H1 (cell line): ENCODE data around the gene TMEM106A. TPM values are rescaled to one million over a fixed set of nuclear protein-coding genes. Genes with fewer than 3 reads are reported as not detected.
"Not testable (repeated sequence)": the region's sequence is repeated elsewhere in the genome, so short reads cannot be mapped to it uniquely, and the experiment has no call there.

Source experiments
- CTCF ChIA-PET: fragments of 300-600 bp; sonication (Branson Sonifier 250); formaldehyde crosslinking; loops from one replicate; lab custom pipeline; 2021; ENCODE audit not compliant: partially characterized antibody; lab: Charles Lee
- POLR2A ChIA-PET: fragments of 300-600 bp; sonication (Branson Sonifier 250); formaldehyde crosslinking; loops from one replicate; lab custom pipeline; 2021; ENCODE audit warnings: inconsistent platforms; ENCODE audit not compliant: partially characterized antibody; lab: Charles Lee
- DNase-seq, 2 experiments: peaks; one replicate each; pipeline versions ENCODE4 v3.0.0 to v3.0.0-alpha.2; 2010 to 2022; ENCODE audit warnings: low spot score in 2 of 2, low read depth in 1 of 2, mixed read lengths in 1 of 2
- FAIRE-seq: peaks from 2 replicates; lab custom pipeline; 2011; peaks lifted over from hg19 to GRCh38; lab: Jason Lieb, UNC
- H2AFZ ChIP-seq: 2 replicates; pipeline ENCODE4 v1.8.1; 2012; ENCODE audit warnings: low read length, inconsistent platforms
- H2AK5ac ChIP-seq: 2 replicates; pipeline ENCODE4 v1.6.1; 2013; ENCODE audit warnings: low read depth, low read length
- H2BK120ac ChIP-seq: replicated peaks from 2 replicates; pipeline ENCODE3; 2013; ENCODE audit warnings: low read depth, low read length, inconsistent platforms
- H2BK12ac ChIP-seq: 2 replicates; pipeline ENCODE4 v1.6.1; 2013; ENCODE audit warnings: low read depth, low read length
- H2BK15ac ChIP-seq: 2 replicates; pipeline ENCODE4 v1.6.1; 2013; ENCODE audit warnings: low read length
- H2BK20ac ChIP-seq: 2 replicates; pipeline ENCODE4 v1.6.1; 2013; ENCODE audit warnings: low read length
- H2BK5ac ChIP-seq: 2 replicates; pipeline ENCODE4 v1.6.1; 2013; ENCODE audit warnings: low read depth, low read length
- H3K14ac ChIP-seq: 2 replicates; pipeline ENCODE4 v1.6.1; 2013; ENCODE audit warnings: inconsistent platforms; ENCODE audit not compliant: insufficient read length
- H3K18ac ChIP-seq: 2 replicates; pipeline ENCODE4 v1.6.1; 2013; ENCODE audit warnings: low read length; ENCODE audit errors: extremely low read depth
- H3K23ac ChIP-seq: 2 replicates; pipeline ENCODE4 v1.6.1; 2013; ENCODE audit warnings: inconsistent platforms; ENCODE audit not compliant: insufficient read length
- H3K23me2 ChIP-seq: 2 replicates; pipeline ENCODE4 v1.6.1; 2013; ENCODE audit warnings: low read depth, low read length
- H3K27ac ChIP-seq: 2 replicates; pipeline ENCODE4 v1.6.1; 2011; ENCODE audit warnings: low read depth, low read length, inconsistent platforms
- H3K27me3 ChIP-seq, 4 experiments: replicated peaks in 1 of 4; 1 replicate in 1 of 4; 2 replicates in 3 of 4; pipeline versions ENCODE4 v1.6.1 to v1.8.1; 2011 to 2013; ENCODE audit warnings: low read length in 3 of 4, mild to moderate bottlenecking in 3 of 4, inconsistent platforms in 2 of 4, mixed read lengths in 2 of 4, moderate library complexity in 1 of 4; ENCODE audit not compliant: control insufficient read depth in 3 of 4, insufficient read depth in 3 of 4; ENCODE audit errors: extremely low read depth in 1 of 4
- H3K36me3 ChIP-seq, 4 experiments: 2 replicates each; pipeline versions ENCODE4 v1.6.1 to v1.8.1; 2011 to 2013; ENCODE audit warnings: mild to moderate bottlenecking in 4 of 4, low read length in 3 of 4, moderate library complexity in 2 of 4, control low read depth in 1 of 4, inconsistent platforms in 1 of 4; ENCODE audit not compliant: insufficient read depth in 4 of 4, control insufficient read depth in 2 of 4
- H3K4ac ChIP-seq: replicated peaks from 2 replicates; pipeline ENCODE3; 2013; ENCODE audit warnings: low read length, low read depth, mixed read lengths, inconsistent platforms; ENCODE audit not compliant: insufficient read length
- H3K4me1 ChIP-seq, 4 experiments: replicated peaks in 1 of 4; 1 replicate in 1 of 4; 2 replicates in 3 of 4; pipeline versions ENCODE4 v1.6.1 to v1.8.1; 2011 to 2013; ENCODE audit warnings: low read length in 3 of 4, inconsistent platforms in 2 of 4, mixed read lengths in 1 of 4; ENCODE audit not compliant: insufficient read depth in 4 of 4, control insufficient read depth in 3 of 4
- H3K4me2 ChIP-seq, 2 experiments: 2 replicates each; pipeline versions ENCODE4 v1.6.1 to v1.8.1; 2011 to 2013; ENCODE audit warnings: low read depth in 2 of 2, low read length in 2 of 2, control low read depth in 1 of 2, inconsistent platforms in 1 of 2, mild to moderate bottlenecking in 1 of 2; ENCODE audit not compliant: insufficient read depth in 1 of 2
- H3K4me3 ChIP-seq, 4 experiments: fragments of 200-600, 300-600 bp in 1 of 4; sonication (generic), shearing (Covaris generic), sonication (Bioruptor Twin) in 1 of 4; 2 replicates each; pipeline versions ENCODE4 v1.5.1 to v1.8.1; 2011 to 2016; ENCODE audit warnings: low read length in 4 of 4, low read depth in 3 of 4, control low read depth in 2 of 4, inconsistent platforms in 2 of 4, mild to moderate bottlenecking in 2 of 4, mixed read lengths in 1 of 4, moderate library complexity in 1 of 4; ENCODE audit not compliant: insufficient read depth in 2 of 4; ENCODE audit errors: extremely low read depth in 1 of 4
- H3K56ac ChIP-seq: replicated peaks from 2 replicates; pipeline ENCODE3; 2013; ENCODE audit warnings: low read depth, mild to moderate bottlenecking, mixed read lengths, low read length, inconsistent platforms; ENCODE audit not compliant: insufficient read length
- H3K79me1 ChIP-seq: 2 replicates; pipeline ENCODE4 v1.6.1; 2013; ENCODE audit warnings: low read depth, low read length, control low read depth
- H3K79me2 ChIP-seq, 2 experiments: 2 replicates each; pipeline versions ENCODE4 v1.6.1 to v1.8.1; 2012 to 2013; ENCODE audit warnings: low read length in 2 of 2, mild to moderate bottlenecking in 2 of 2, inconsistent platforms in 1 of 2; ENCODE audit not compliant: insufficient read depth in 2 of 2, control insufficient read depth in 1 of 2
- H3K9ac ChIP-seq, 4 experiments: replicated peaks in 1 of 4; 1 replicate in 1 of 4; 2 replicates in 3 of 4; pipeline versions ENCODE4 v1.6.1 to v1.8.1; 2011 to 2013; ENCODE audit warnings: low read depth in 3 of 4, low read length in 3 of 4, control low read depth in 2 of 4, mild to moderate bottlenecking in 2 of 4, moderate library complexity in 2 of 4, inconsistent platforms in 1 of 4; ENCODE audit errors: extremely low read depth in 1 of 4
- H3K9me3 ChIP-seq, 2 experiments: 2 replicates each; pipeline versions ENCODE4 v1.6.1 to v1.8.1; 2012 to 2013; ENCODE audit warnings: mild to moderate bottlenecking in 2 of 2, moderate library complexity in 2 of 2, control low read depth in 1 of 2, inconsistent platforms in 1 of 2, low read depth in 1 of 2, low read length in 1 of 2, mixed read lengths in 1 of 2; ENCODE audit not compliant: insufficient read depth in 2 of 2
- H4K20me1 ChIP-seq, 2 experiments: replicated peaks in 1 of 2; 2 replicates each; pipeline versions ENCODE3 to v1.8.1; 2011 to 2013; ENCODE audit warnings: inconsistent platforms in 2 of 2, low read length in 2 of 2, mild to moderate bottlenecking in 1 of 2; ENCODE audit not compliant: insufficient read depth in 2 of 2, control insufficient read depth in 1 of 2
- H4K5ac ChIP-seq: 2 replicates; pipeline ENCODE4 v1.6.1; 2013; ENCODE audit warnings: low read length, low read depth, mixed read lengths, inconsistent platforms; ENCODE audit not compliant: insufficient read length
- H4K8ac ChIP-seq: 2 replicates; pipeline ENCODE4 v1.8.0; 2013; ENCODE audit warnings: mild to moderate bottlenecking, moderate library complexity, low read length, inconsistent platforms; ENCODE audit not compliant: insufficient read depth; ENCODE audit errors: extremely low read depth
- H4K91ac ChIP-seq: replicated peaks from 2 replicates; pipeline ENCODE3; 2013; ENCODE audit warnings: low read length, mixed read lengths, inconsistent platforms; ENCODE audit not compliant: insufficient read length
- WGBS, 2 experiments: shearing (Covaris generic) in 1 of 2; methylation state at CpG; one replicate each; pipeline versions ENCODE4 v1.1.6 to v1.1.7; 2013 to 2015; ENCODE audit warnings: low lambda C conversion rate in 2 of 2, mixed read lengths in 2 of 2, inconsistent platforms in 1 of 2, low coverage in 1 of 2, missing lambda C conversion rate in 1 of 2; ENCODE audit not compliant: insufficient replicate concordance in 2 of 2, insufficient coverage in 1 of 2, insufficient read length in 1 of 2; ENCODE audit errors: extremely low coverage in 1 of 2, missing lambda C conversion rate in 1 of 2; 5-methylcytosine and 5-hydroxymethylcytosine counted together
- polyA plus RNA-seq, 7 experiments: library from polyadenylated mRNA; depleted of rRNA in 3 of 7; stranded (reverse) in 5 of 7; unstranded in 2 of 7; fragments of >200 nt in 5 of 7; fragments of 200-250 nt in 2 of 7; gene quantifications; 1 replicate in 5 of 7; 2 replicates in 1 of 7; 4 replicates in 1 of 7; pipeline versions ENCODE4 v1.2.1 to v1.2.3, GENCODE V29; 2011 to 2013; ENCODE audit warnings: missing spikeins in 2 of 7, mixed read lengths in 2 of 7
- total RNA-seq: library from RNA; stranded (reverse); fragmentation: NEBNext Ultra II Directional; extraction: Animal tissue kit (Norgen Biotek cat#: 25700); gene quantifications from 2 replicates; pipeline ENCODE4 v1.2.1, GENCODE V29; 2021

Gene TMEM106A
- total and polyA plus RNA-seq, 2 of the 8 experiments (the other 6 are each of a cell fraction or from before 2014, with no cell fraction given), result 3.2 to 5.4 TPM

DNA sequence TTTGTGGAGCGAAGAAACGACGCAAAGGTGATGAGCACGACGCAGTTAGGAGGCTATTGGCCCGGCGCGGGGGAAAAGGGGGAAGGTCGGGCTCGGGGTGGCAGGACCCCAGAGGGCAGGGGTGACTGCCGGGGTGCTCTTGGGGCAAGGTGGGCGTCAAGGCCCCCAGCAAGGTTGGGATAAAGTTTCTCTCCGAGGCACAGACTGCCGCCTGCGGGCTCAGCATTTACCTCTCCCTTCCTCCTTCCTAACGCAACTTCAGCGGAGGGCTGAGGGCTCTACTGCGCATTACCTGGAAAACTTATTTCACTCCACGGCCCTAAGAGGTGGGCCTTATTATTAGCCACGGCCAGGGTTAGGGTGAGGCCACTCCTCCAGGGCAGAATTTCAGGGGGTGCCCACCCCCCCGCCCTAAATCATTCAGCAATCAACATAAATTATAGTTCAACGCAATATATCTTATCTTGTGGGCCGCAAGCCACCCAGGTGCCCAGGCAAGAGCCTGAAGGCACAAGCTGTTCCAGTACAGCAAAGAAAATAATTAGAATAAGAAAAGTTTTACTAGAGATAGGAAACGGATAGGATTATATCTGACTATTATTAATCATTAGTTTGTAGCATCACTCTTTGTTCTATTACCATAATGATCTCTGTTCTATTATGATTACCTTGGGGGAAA, 20.5 kb downstream of the TMEM106A start:
- H4K91ac ChIP-seq, H3K4ac ChIP-seq, H3K79me1 ChIP-seq, H3K9ac ChIP-seq, H2BK5ac ChIP-seq, H3K18ac ChIP-seq, H4K5ac ChIP-seq, H4K20me1 ChIP-seq, H3K27ac ChIP-seq, H3K23ac ChIP-seq, POLR2A ChIA-PET, H3K56ac ChIP-seq, H2BK12ac ChIP-seq, H3K9me3 ChIP-seq, H3K79me2 ChIP-seq, H3K4me3 ChIP-seq, H2BK20ac ChIP-seq, H2AK5ac ChIP-seq, H2BK120ac ChIP-seq, H3K4me1 ChIP-seq, H3K14ac ChIP-seq, H3K4me2 ChIP-seq, H3K36me3 ChIP-seq, H3K27me3 ChIP-seq, FAIRE-seq, CTCF ChIA-PET, H2BK15ac ChIP-seq, H3K23me2 ChIP-seq, H2AFZ ChIP-seq, H4K8ac ChIP-seq: not testable (repeated sequence)
- WGBS, 2 experiments, result 92% methylated on average over 5 of the region's 24 CpGs; no CpG with 5 or more reads in 1 of the 2 experiments
- peak in 1 of 2 experiments; percentile 47 for DNase-seq

DNA sequence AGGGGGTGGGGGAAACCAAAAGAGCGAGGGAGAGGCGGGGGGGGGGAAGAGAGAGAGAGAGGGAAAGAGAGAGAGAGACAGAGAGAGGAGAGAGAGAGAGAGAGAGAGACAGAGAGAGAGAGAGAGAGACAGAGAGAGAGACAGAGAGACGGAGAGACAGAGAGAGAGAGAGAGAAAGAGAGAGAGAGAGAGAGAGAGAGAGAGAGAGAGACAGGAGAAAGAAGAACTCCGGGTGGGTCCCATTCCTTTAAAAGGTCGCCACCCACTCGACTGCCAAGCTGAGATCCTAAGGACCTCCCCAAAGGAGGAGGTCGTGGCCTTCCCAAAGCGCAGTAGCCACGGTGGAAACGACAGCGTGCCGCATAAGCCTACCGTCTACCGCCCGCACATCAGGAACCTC, 21.6 kb downstream of the TMEM106A start:
- H3K23me2 ChIP-seq, H2BK120ac ChIP-seq, H3K36me3 ChIP-seq, H3K9me3 ChIP-seq, H3K4me1 ChIP-seq, H3K79me2 ChIP-seq, POLR2A ChIA-PET, H2AK5ac ChIP-seq, H3K79me1 ChIP-seq, FAIRE-seq, H3K23ac ChIP-seq, H2BK15ac ChIP-seq, H3K4me3 ChIP-seq, H2BK12ac ChIP-seq, H4K8ac ChIP-seq, H3K18ac ChIP-seq, H3K4me2 ChIP-seq, H2BK20ac ChIP-seq, H3K56ac ChIP-seq, H3K27me3 ChIP-seq, H3K4ac ChIP-seq, H2BK5ac ChIP-seq, H3K27ac ChIP-seq, CTCF ChIA-PET, H4K5ac ChIP-seq, H2AFZ ChIP-seq, H3K14ac ChIP-seq, H3K9ac ChIP-seq, H4K91ac ChIP-seq, H4K20me1 ChIP-seq, DNase-seq: not testable (repeated sequence)
- no CpG with 5 or more reads among the region's 15 CpGs for WGBS, 2 experiments
